ENCODE results near the gene CTDSP2. TPM values are rescaled to one million over a fixed set of nuclear protein-coding genes. Genes with fewer than 3 reads are reported as not detected.

Gene CTDSP2
- total RNA-seq, 1 experiment from 2014 or later, result 117 TPM

DNA sequence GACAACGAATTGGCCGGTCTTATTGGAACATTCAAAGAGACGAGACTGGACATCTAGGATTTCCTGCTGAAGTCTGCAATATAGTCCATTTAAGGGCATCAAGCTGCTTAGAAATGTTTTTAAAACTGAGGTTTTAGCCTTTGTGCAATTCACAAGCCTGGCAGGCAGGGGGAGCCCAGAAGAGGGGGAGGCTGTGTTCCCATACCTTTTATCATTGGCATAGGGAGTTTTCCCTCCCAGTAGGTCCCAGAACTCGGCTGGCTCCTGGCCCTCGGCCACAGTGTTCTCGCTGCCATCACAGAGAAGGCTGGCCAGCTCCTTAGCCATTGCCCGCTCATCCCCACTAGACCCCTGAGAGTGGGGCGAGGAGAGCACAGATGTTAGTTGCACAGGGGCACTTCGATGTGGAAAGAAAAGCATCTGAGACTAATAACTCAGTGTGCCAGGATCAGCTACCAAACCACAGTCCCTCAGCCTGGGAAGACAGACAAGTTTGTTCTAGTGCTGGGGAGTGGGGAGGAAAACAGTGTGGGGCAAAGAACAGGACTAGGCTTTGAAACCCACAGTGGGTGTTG is 43.1 kb downstream of the CTDSP2 start:
- Mint-ChIP-seq H3K36me3 (ENCODE audit: insufficient read depth, unreplicated experiment) (peaks cover 5% of the 10 kb centered on the region), H3K9me3 (ENCODE audit: low read depth, unreplicated experiment) (no peaks in the 10 kb centered on the region), H3K4me1 (ENCODE audit: low read depth, unreplicated experiment) (no peaks in the 10 kb centered on the region), H3K27me3 (ENCODE audit: unreplicated experiment) (no peaks in the 10 kb centered on the region), H3K27ac (ENCODE audit: unreplicated experiment) (no peak overlapping the region), H3K4me3 (ENCODE audit: low read depth, unreplicated experiment) (no peak overlapping the region)
- TF ChIP-seq, protein P1, sequence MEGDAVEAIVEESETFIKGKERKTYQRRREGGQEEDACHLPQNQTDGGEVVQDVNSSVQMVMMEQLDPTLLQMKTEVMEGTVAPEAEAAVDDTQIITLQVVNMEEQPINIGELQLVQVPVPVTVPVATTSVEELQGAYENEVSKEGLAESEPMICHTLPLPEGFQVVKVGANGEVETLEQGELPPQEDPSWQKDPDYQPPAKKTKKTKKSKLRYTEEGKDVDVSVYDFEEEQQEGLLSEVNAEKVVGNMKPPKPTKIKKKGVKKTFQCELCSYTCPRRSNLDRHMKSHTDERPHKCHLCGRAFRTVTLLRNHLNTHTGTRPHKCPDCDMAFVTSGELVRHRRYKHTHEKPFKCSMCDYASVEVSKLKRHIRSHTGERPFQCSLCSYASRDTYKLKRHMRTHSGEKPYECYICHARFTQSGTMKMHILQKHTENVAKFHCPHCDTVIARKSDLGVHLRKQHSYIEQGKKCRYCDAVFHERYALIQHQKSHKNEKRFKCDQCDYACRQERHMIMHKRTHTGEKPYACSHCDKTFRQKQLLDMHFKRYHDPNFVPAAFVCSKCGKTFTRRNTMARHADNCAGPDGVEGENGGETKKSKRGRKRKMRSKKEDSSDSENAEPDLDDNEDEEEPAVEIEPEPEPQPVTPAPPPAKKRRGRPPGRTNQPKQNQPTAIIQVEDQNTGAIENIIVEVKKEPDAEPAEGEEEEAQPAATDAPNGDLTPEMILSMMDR (IDR thresholded peaks at IDR 0.05; ENCODE audit: unreplicated experiment), result peak; percentile 84
- BruUV-seq (replicated peaks), result no TSS peak
- peak; percentile 60 for DNase-seq
- CTCF ChIA-PET, result interaction anchor here (0.6 to 0.8 kb wide), 3 partner anchors 12 to 101 kb away, joined by 3 to 4 read pairs (median 4); no protein-coding TSS in a partner anchor
- intact Hi-C loops (cut with micrococcal nuclease; ENCODE audit: unreplicated experiment), result loop anchor here (1.0 kb wide), 1 partner anchor 102 kb away; no protein-coding TSS in a partner anchor

DNA sequence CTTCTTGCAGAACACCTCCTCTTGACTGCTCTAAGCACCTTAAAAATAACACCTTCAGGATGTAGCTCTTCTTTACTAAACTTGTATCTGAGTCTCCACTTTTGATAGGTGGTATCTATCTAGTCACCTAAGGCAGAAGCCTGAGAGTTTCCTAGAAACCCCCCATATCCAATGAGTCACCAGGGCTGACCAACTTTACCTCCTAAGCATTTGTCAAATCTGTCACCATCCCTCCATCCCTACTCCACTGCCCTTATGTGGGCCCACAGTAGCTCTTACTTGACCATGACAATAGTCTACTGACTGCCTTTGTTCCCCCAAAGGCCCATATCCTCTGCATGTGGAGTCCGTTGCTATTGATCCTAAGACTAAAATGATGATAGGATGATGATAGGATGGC is 43.9 kb downstream of the CTDSP2 start:
- DNase-seq, result no peak
- H3K4me1 Mint-ChIP-seq (ENCODE audit: low read depth, unreplicated experiment), result no peaks in the 10 kb centered on the region
- no peaks in the 10 kb centered on the region for H3K9me3 Mint-ChIP-seq (ENCODE audit: low read depth, unreplicated experiment)
- intact Hi-C loops (cut with micrococcal nuclease; ENCODE audit: unreplicated experiment), result loop anchor here (1.0 kb wide), 1 partner anchor 103 kb away; no protein-coding TSS in a partner anchor
- H3K27ac Mint-ChIP-seq (ENCODE audit: unreplicated experiment), result no peak overlapping the region
- H3K27me3 Mint-ChIP-seq (ENCODE audit: unreplicated experiment), result no peaks in the 10 kb centered on the region
- no TSS peak for BruUV-seq (replicated peaks)
- TF ChIP-seq, protein P1 (IDR thresholded peaks at IDR 0.05; ENCODE audit: unreplicated experiment), result no peak
- CTCF ChIA-PET, result interaction anchor here (0.5 to 0.8 kb wide), 4 partner anchors 15 to 213 kb away, joined by 3 to 6 read pairs (median 4); no protein-coding TSS in a partner anchor
- H3K4me3 Mint-ChIP-seq (ENCODE audit: low read depth, unreplicated experiment), result no peak overlapping the region
- peaks cover 10% of the 10 kb centered on the region for H3K36me3 Mint-ChIP-seq (ENCODE audit: insufficient read depth, unreplicated experiment)

DNA sequence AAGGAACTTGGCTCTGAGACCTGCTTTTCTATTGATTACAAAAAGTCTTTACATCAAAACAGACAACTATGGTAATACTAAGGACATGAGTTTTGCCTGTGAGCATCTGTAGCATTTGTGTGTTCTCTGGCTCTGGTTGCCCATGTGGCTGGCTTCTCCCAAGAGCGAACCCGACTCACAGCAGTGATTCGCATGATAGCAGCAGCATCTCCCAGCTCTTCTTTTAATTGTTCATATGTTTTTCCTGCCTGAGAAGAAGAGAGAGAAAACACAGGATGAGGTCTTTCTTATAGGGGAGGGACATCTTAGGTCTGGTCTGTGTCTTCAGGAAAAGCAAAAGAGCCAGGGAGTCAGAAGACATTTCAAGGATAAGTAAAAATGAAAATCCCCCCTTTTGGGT is 45.6 kb downstream of the CTDSP2 start:
- Mint-ChIP-seq H3K36me3 (ENCODE audit: insufficient read depth, unreplicated experiment) (peaks cover 12% of the 10 kb centered on the region), H3K9me3 (ENCODE audit: low read depth, unreplicated experiment) (no peaks in the 10 kb centered on the region), H3K4me1 (ENCODE audit: low read depth, unreplicated experiment) (no peaks in the 10 kb centered on the region), H3K27me3 (ENCODE audit: unreplicated experiment) (no peaks in the 10 kb centered on the region), H3K27ac (ENCODE audit: unreplicated experiment) (no peak overlapping the region), H3K4me3 (ENCODE audit: low read depth, unreplicated experiment) (no peak overlapping the region)
- TF ChIP-seq, protein P1 (IDR thresholded peaks at IDR 0.05; ENCODE audit: unreplicated experiment), result no peak
- intact Hi-C loops (cut with micrococcal nuclease; ENCODE audit: unreplicated experiment), result no loop called here
- no peak for DNase-seq
- CTCF ChIA-PET, result no interaction called here
- no TSS peak for BruUV-seq (replicated peaks)

DNA sequence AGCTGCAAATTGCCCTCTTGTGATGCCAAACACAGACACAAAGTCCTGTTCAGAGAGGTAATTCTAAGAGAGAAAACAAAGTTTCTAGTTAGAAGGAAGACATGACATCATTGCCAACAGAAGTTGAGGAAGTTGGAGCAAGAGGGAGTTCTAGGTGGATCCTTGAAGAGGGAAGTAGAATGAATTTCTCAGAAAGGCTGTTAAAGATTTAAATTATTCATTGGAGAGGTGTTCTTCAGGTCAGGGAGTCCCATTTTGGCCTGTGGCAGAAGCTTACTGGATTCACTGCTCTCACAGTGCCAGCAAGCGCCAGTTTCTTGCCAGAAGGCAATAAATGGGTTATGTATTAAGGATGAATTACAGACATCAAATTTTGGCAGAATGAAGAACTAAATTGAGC is 48.6 kb downstream of the CTDSP2 start:
- no peak overlapping the region for H3K4me3 Mint-ChIP-seq (ENCODE audit: low read depth, unreplicated experiment)
- CTCF ChIA-PET, result no interaction called here
- no peaks in the 10 kb centered on the region for H3K27me3 Mint-ChIP-seq (ENCODE audit: unreplicated experiment)
- no peak for DNase-seq
- no peaks in the 10 kb centered on the region for H3K4me1 Mint-ChIP-seq (ENCODE audit: low read depth, unreplicated experiment)
- intact Hi-C loops (cut with micrococcal nuclease; ENCODE audit: unreplicated experiment), result no loop called here
- no peak overlapping the region for H3K27ac Mint-ChIP-seq (ENCODE audit: unreplicated experiment)
- no TSS peak for BruUV-seq (replicated peaks)
- peaks cover 25% of the 10 kb centered on the region for H3K36me3 Mint-ChIP-seq (ENCODE audit: insufficient read depth, unreplicated experiment)
- H3K9me3 Mint-ChIP-seq (ENCODE audit: low read depth, unreplicated experiment), result no peaks in the 10 kb centered on the region
- TF ChIP-seq, protein P1 (IDR thresholded peaks at IDR 0.05; ENCODE audit: unreplicated experiment), result no peak

Data from Calu3 (cell line).